GM06990 (cell line): Measurements from ENCODE around the gene ATP10A.

ENCODE experiments used
- DNase-seq: peaks from one replicate; pipeline ENCODE4 v3.0.0-alpha.2; 2011; ENCODE audit not compliant: insufficient read length; ENCODE audit errors: extremely low read depth
- H3K27me3 ChIP-seq: replicated peaks from 2 replicates; pipeline ENCODE4 v1.6.0; 2011; ENCODE audit warnings: low read length; ENCODE audit not compliant: control insufficient read depth, insufficient read depth
- H3K36me3 ChIP-seq: 2 replicates; pipeline ENCODE4 v1.5.1; 2011; ENCODE audit warnings: low read length; ENCODE audit not compliant: control insufficient read depth, insufficient read depth
- H3K4me3 ChIP-seq: replicated peaks from 2 replicates; pipeline ENCODE4 v1.5.1; 2011; ENCODE audit warnings: low read depth, mild to moderate bottlenecking, control low read depth, low read length
- TF ChIP-seq, protein P1 (sequence below): IDR thresholded peaks from 2 replicates; pipeline ENCODE4 v1.5.1; 2011; ENCODE audit warnings: low read length, control low read depth, mild to moderate bottlenecking, inconsistent platforms; ENCODE audit not compliant: insufficient read depth, poor library complexity, severe bottlenecking

The ATP10A gene

GRCh38 chr15:25716414-25717126 lies 146.6 kb downstream of the ATP10A start:
- Histone ChIP-seq H3K27me3 (no peaks in the 10 kb centered on the region), H3K36me3 (no peaks in the 10 kb centered on the region), H3K4me3 (no peak overlapping the region)
- TF ChIP-seq, protein P1, sequence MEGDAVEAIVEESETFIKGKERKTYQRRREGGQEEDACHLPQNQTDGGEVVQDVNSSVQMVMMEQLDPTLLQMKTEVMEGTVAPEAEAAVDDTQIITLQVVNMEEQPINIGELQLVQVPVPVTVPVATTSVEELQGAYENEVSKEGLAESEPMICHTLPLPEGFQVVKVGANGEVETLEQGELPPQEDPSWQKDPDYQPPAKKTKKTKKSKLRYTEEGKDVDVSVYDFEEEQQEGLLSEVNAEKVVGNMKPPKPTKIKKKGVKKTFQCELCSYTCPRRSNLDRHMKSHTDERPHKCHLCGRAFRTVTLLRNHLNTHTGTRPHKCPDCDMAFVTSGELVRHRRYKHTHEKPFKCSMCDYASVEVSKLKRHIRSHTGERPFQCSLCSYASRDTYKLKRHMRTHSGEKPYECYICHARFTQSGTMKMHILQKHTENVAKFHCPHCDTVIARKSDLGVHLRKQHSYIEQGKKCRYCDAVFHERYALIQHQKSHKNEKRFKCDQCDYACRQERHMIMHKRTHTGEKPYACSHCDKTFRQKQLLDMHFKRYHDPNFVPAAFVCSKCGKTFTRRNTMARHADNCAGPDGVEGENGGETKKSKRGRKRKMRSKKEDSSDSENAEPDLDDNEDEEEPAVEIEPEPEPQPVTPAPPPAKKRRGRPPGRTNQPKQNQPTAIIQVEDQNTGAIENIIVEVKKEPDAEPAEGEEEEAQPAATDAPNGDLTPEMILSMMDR: no peak
- DNase-seq: no peak

- DNase-seq: no peak
- Histone ChIP-seq H3K36me3 (no peaks in the 10 kb centered on the region), H3K27me3 (no peaks in the 10 kb centered on the region), H3K4me3 (no peak overlapping the region)
- TF ChIP-seq, protein P1: no peak
Measured at GRCh38 chr15:25715536-25716413, 147.4 kb downstream of the ATP10A start.

GRCh38 chr15:25714538-25714840 lies 148.6 kb downstream of the ATP10A start:
- H3K27me3 ChIP-seq: no peaks in the 10 kb centered on the region
- TF ChIP-seq, protein P1: no peak
- H3K4me3 ChIP-seq: no peak overlapping the region
- H3K36me3 ChIP-seq: no peaks in the 10 kb centered on the region
- no peak for DNase-seq

DNA sequence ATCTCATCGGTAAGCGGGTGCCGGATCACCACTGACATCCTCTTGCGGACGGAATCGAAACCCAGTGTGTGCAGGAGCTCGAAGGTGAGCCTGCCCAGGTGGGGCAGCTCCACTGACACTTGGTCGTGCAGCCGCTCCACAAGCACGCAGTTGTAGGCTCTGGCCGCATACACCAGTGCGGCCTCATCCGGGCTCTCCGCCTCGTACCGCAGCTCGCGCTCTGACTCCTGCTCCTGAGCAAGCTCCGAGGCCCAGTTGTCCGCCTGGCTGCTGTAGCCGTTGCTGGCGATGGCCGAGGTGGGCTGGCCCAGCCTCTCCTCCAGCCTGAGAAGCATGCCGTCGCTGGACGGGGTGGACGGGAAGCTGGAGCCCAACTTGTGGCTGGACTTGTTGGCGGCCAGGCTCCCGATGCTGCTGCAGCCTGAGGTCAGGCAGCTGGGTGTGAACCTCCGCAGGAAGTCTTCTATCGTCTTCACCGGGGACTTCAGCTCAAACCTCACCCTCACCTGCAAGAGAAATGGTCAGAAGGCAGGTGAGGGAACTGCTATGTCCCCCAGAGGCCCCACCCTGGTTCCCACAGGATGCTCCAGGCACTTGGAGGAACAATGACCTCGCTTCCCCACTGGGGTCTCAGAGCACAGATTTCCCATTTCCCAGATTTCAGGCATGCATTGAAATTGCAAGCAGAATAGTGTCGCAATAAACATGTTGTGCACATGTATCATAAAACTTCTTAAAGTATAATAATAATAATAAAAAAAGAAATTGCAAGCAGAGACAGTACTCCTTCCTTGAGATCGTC lies 149.2 kb downstream of the ATP10A start:
- no peak for DNase-seq
- no peaks in the 10 kb centered on the region for H3K36me3 ChIP-seq
- H3K4me3 ChIP-seq: no peak overlapping the region
- TF ChIP-seq, protein P1: no peak
- H3K27me3 ChIP-seq: no peaks in the 10 kb centered on the region

- no peak for DNase-seq
- Histone ChIP-seq H3K36me3 (no peaks in the 10 kb centered on the region), H3K4me3 (no peak overlapping the region), H3K27me3 (no peaks in the 10 kb centered on the region)
- TF ChIP-seq, protein P1: no peak
Measured at GRCh38 chr15:25712961-25713355, 150.2 kb downstream of the ATP10A start.
